Upper lobe of left lung (tissue), 4 donors: ENCODE results near the gene KRT74.
A peak's percentile ranks its signal among the peaks of the same experiment; 100 is the strongest.

Experiments used
- POLR2A ChIP-seq, 4 donors: fragments of 450-650 bp; IDR thresholded peaks; one replicate each; pipeline ENCODE4 v1.5.1; 2016 to 2017; ENCODE audit warnings: antibody characterized with exemption in 4 of 4, mild to moderate bottlenecking in 2 of 4
- TF ChIP-seq, protein P1 (sequence below), 6 experiments: fragments of 450-650 bp in 4 of 6; fragments of 200-600 bp in 2 of 6; sonication (generic) in 2 of 6; IDR thresholded peaks; one replicate each; pipeline ENCODE4 v1.5.1; 2016 to 2019; ENCODE audit warnings: antibody characterized with exemption in 6 of 6

DNA sequence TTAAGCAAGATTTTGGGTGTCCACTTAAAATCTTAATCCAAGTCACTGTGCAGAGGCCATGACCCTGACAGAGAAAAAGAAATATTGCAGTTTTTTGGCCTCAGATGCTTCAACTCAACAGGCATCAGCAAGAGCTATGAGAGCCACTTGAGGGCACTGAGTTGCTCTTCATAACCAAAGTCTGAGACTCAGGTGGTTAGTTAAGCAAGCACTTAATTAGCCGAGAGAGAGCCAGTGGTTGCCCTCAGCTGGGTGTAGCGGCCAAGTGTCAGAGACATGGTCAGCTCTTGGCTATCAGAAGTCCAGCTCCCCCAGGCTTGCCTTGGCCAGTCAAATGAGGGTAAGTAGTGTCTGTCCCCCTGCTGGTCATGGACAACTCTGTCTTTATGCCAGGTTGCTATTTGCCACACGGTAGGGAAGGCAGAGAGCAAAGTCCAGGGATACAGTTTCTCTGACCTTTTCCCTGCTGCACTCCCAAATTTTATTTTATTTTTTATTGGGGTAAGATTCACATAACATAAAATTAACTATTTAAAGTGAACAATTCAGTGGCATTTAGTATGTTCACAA lies 11.7 kb downstream of the KRT74 start:
- no peak for TF ChIP-seq POLR2A (IDR thresholded peaks at IDR 0.05)
- TF ChIP-seq, protein P1, sequence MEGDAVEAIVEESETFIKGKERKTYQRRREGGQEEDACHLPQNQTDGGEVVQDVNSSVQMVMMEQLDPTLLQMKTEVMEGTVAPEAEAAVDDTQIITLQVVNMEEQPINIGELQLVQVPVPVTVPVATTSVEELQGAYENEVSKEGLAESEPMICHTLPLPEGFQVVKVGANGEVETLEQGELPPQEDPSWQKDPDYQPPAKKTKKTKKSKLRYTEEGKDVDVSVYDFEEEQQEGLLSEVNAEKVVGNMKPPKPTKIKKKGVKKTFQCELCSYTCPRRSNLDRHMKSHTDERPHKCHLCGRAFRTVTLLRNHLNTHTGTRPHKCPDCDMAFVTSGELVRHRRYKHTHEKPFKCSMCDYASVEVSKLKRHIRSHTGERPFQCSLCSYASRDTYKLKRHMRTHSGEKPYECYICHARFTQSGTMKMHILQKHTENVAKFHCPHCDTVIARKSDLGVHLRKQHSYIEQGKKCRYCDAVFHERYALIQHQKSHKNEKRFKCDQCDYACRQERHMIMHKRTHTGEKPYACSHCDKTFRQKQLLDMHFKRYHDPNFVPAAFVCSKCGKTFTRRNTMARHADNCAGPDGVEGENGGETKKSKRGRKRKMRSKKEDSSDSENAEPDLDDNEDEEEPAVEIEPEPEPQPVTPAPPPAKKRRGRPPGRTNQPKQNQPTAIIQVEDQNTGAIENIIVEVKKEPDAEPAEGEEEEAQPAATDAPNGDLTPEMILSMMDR (IDR thresholded peaks at IDR 0.05), result peak in 2 of 6 experiments; percentile 25 to 43
